Panc1 (cell line): ENCODE measurements around the gene ATRNL1. TPM values are rescaled to one million over a fixed set of nuclear protein-coding genes. Genes with fewer than 3 reads are reported as not detected.

ENCODE experiments used
- ATAC-seq: fragments of 200-7000 bp; cut with Tn5 transposase; 2 replicates; pipeline ENCODE4 v1.9.1; 2020; ENCODE audit warnings: mild to moderate bottlenecking, moderate library complexity
- BruUV-seq: library from RNA; stranded (reverse); fragments of 400-500 nt; replicated peaks from 2 replicates; lab custom pipeline; 2021; lab: Mats Ljungman, UMichigan
- CTCF ChIA-PET: fragments of 300-600 bp; sonication (Branson Sonifier 250); formaldehyde crosslinking; loops from one replicate; lab custom pipeline; 2022; ENCODE audit warnings: antibody characterized with exemption; lab: Charles Lee
- POLR2A ChIA-PET: fragments of 300-600 bp; sonication (Branson Sonifier 250); formaldehyde crosslinking; loops from one replicate; lab custom pipeline; 2022; ENCODE audit warnings: antibody characterized with exemption; lab: Charles Lee
- DNase-seq: peaks from one replicate; pipeline ENCODE4 v3.0.0-alpha.2; 2010; ENCODE audit warnings: low read depth, low spot score
- H3K27ac ChIP-seq: 2 replicates; pipeline ENCODE4 v1.5.1; 2011; ENCODE audit warnings: mild to moderate bottlenecking, low read length, inconsistent platforms
- H3K27me3 ChIP-seq: fragments of 200-500 bp; sonication (Bioruptor generic); 2 replicates; pipeline ENCODE4 v1.6.0; 2014; ENCODE audit warnings: low read length, inconsistent platforms; ENCODE audit not compliant: control insufficient read depth, insufficient read depth
- H3K36me3 ChIP-seq: fragments of 200-500 bp; sonication (Bioruptor generic); 2 replicates; pipeline ENCODE4 v1.5.1; 2014; ENCODE audit warnings: inconsistent platforms, mild to moderate bottlenecking, low read length, moderate library complexity; ENCODE audit not compliant: control insufficient read depth, insufficient read depth
- H3K4me1 ChIP-seq: 2 replicates; pipeline ENCODE4 v1.5.1; 2011; ENCODE audit warnings: inconsistent platforms, mild to moderate bottlenecking, low read length, moderate library complexity; ENCODE audit not compliant: control insufficient read depth, insufficient read depth
- H3K4me3 ChIP-seq, 2 experiments: 2 replicates each; pipeline ENCODE4 v1.5.1; 2011 to 2012; ENCODE audit warnings: low read depth in 2 of 2, low read length in 2 of 2, mild to moderate bottlenecking in 2 of 2, inconsistent platforms in 1 of 2, moderate library complexity in 1 of 2
- H3K9me3 ChIP-seq: fragments of 200-500 bp; sonication (Bioruptor generic); 2 replicates; pipeline ENCODE4 v1.5.1; 2014; ENCODE audit warnings: low read depth, mild to moderate bottlenecking, inconsistent platforms, low read length, moderate library complexity; ENCODE audit not compliant: control insufficient read depth, insufficient read depth
- POLR2AphosphoS5 ChIP-seq: IDR thresholded peaks from 2 replicates; pipeline ENCODE4 v1.6.1; 2012; ENCODE audit warnings: mild to moderate bottlenecking, low read depth, low read length, moderate library complexity
- SIN3A ChIP-seq: IDR thresholded peaks from 2 replicates; pipeline ENCODE4 v1.6.1; 2012; ENCODE audit warnings: low read depth, mild to moderate bottlenecking, low read length, moderate library complexity, borderline replicate concordance; ENCODE audit not compliant: insufficient read depth
- TCF7L2 ChIP-seq: IDR thresholded peaks from 2 replicates; pipeline ENCODE4 v1.6.1; 2011; ENCODE audit warnings: mild to moderate bottlenecking, low read depth, low read length, inconsistent platforms
- in situ Hi-C: cut with HindIII; loops from 2 replicates; pipeline ENCODE4 v1.10.0; 2016; ENCODE audit warnings: low sequenced_read_pairs, low pct_unique_long_range_greater_than_20kb
- intact Hi-C: fragments of 100-400 bp; cut with micrococcal nuclease; formaldehyde crosslinking; loops from one replicate; pipeline ENCODE4 v1.10.0; 2022; ENCODE audit not compliant: unreplicated experiment
- total RNA-seq: library from RNA; stranded (reverse); gene quantifications from one replicate; pipeline ENCODE4 v1.2.1, GENCODE V29; 2021; ENCODE audit not compliant: unreplicated experiment
- TF ChIP-seq, protein P1 (sequence below), 2 experiments: IDR thresholded peaks; 2 replicates each; pipeline ENCODE4 v1.6.1; 2011 to 2012; ENCODE audit warnings: low read depth in 2 of 2, control low read depth in 1 of 2, low read length in 1 of 2, mild to moderate bottlenecking in 1 of 2, moderate library complexity in 1 of 2; ENCODE audit not compliant: insufficient read depth in 1 of 2
- TF ChIP-seq, protein P2 (sequence below): fragments of 450-650 bp; IDR thresholded peaks from 2 replicates; pipeline ENCODE4 v1.5.1; 2017; ENCODE audit warnings: mild to moderate bottlenecking

ATRNL1 gene
- total RNA-seq, 1 experiment from 2014 or later = 17.1 TPM

DNA sequence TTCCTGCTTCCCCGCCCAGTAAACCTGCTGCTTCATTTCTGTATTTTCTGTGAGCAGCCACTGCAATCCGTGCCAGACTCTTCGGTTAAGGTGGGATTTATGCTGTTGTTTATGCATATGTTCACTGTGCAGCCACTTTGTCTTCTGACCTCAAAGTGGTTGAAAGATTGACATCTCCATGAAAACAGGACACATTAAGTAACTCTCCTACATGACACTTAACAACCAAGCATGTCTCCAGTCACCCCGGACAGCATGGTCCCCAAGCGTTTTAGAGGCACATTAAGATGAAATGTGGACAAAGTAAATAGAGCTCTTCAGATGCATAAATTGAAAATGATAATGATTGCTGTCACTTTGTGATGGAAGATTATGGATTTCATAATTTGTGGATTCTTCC is 758.5 kb downstream of the ATRNL1 start:
- DNase-seq = no peak
- Histone ChIP-seq H3K4me1 (no peaks in the 10 kb centered on the region), H3K27me3 (no peaks in the 10 kb centered on the region), H3K27ac (no peak overlapping the region), H3K4me3 (no peak overlapping the region), H3K36me3 (no peaks in the 10 kb centered on the region), H3K9me3 (no peaks in the 10 kb centered on the region)
- BruUV-seq = no TSS peak
- ChIA-PET POLR2A (no interaction called here), CTCF (no interaction called here)
- in situ Hi-C loops = no loop called here
- intact Hi-C loops = no loop called here
- ATAC-seq = no peak
- TF ChIP-seq SIN3A (no peak), TCF7L2 (no peak), POLR2AphosphoS5 (no peak)
- TF ChIP-seq, protein P1, sequence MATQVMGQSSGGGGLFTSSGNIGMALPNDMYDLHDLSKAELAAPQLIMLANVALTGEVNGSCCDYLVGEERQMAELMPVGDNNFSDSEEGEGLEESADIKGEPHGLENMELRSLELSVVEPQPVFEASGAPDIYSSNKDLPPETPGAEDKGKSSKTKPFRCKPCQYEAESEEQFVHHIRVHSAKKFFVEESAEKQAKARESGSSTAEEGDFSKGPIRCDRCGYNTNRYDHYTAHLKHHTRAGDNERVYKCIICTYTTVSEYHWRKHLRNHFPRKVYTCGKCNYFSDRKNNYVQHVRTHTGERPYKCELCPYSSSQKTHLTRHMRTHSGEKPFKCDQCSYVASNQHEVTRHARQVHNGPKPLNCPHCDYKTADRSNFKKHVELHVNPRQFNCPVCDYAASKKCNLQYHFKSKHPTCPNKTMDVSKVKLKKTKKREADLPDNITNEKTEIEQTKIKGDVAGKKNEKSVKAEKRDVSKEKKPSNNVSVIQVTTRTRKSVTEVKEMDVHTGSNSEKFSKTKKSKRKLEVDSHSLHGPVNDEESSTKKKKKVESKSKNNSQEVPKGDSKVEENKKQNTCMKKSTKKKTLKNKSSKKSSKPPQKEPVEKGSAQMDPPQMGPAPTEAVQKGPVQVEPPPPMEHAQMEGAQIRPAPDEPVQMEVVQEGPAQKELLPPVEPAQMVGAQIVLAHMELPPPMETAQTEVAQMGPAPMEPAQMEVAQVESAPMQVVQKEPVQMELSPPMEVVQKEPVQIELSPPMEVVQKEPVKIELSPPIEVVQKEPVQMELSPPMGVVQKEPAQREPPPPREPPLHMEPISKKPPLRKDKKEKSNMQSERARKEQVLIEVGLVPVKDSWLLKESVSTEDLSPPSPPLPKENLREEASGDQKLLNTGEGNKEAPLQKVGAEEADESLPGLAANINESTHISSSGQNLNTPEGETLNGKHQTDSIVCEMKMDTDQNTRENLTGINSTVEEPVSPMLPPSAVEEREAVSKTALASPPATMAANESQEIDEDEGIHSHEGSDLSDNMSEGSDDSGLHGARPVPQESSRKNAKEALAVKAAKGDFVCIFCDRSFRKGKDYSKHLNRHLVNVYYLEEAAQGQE (IDR thresholded peaks at IDR 0.05; ENCODE audit: insufficient read depth in 1 of 2, low read depth in 2 of 2, low read length in 1 of 2) = no peak
- TF ChIP-seq, protein P2, sequence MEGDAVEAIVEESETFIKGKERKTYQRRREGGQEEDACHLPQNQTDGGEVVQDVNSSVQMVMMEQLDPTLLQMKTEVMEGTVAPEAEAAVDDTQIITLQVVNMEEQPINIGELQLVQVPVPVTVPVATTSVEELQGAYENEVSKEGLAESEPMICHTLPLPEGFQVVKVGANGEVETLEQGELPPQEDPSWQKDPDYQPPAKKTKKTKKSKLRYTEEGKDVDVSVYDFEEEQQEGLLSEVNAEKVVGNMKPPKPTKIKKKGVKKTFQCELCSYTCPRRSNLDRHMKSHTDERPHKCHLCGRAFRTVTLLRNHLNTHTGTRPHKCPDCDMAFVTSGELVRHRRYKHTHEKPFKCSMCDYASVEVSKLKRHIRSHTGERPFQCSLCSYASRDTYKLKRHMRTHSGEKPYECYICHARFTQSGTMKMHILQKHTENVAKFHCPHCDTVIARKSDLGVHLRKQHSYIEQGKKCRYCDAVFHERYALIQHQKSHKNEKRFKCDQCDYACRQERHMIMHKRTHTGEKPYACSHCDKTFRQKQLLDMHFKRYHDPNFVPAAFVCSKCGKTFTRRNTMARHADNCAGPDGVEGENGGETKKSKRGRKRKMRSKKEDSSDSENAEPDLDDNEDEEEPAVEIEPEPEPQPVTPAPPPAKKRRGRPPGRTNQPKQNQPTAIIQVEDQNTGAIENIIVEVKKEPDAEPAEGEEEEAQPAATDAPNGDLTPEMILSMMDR = no peak

DNA sequence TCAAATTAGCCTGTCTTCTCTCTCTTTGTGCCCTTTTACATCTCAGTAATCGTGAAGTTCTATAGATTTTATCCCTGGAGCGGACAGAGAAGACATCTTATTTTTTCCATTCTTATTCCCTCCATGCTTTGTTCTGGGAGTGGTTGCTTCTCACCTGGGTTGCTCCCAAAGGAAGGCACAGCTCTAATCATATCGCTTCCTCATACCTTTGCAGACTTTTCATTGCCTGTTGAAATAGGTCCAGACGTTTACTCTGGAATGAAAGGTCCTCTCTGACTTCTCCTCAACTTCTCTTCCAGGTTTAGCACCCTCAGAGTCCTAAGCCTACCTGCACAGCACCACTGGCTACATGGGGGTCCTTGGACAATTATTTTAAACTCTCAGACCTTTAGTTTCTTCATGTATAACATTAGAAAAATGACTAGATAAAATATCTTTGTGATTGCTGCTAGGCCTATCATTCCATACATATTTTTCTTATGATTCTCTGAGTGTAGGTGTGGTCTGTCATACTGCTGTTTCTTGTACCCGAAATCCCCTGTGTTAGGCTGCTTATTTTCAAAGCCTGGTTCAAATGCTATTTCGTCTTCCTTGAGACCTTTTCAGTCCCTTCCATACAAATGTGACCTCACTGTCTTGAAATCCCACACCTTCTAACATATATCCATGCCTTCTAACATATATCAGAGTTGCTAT is 761.7 kb downstream of the ATRNL1 start:
- in situ Hi-C loops (no loop called here), intact Hi-C loops (no loop called here)
- Histone ChIP-seq H3K4me3 (no peak overlapping the region), H3K36me3 (no peaks in the 10 kb centered on the region), H3K9me3 (no peaks in the 10 kb centered on the region), H3K27ac (no peak overlapping the region), H3K27me3 (no peaks in the 10 kb centered on the region), H3K4me1 (no peaks in the 10 kb centered on the region)
- CTCF ChIA-PET = no interaction called here
- DNase-seq = no peak
- BruUV-seq = no TSS peak
- TF ChIP-seq, protein P2 = no peak
- TF ChIP-seq SIN3A (no peak), POLR2AphosphoS5 (no peak), TCF7L2 (no peak)
- TF ChIP-seq, protein P1 (IDR thresholded peaks at IDR 0.05; ENCODE audit: insufficient read depth in 1 of 2, low read depth in 2 of 2, low read length in 1 of 2) = no peak
- POLR2A ChIA-PET = no interaction called here
- ATAC-seq = no peak
